Fibroblast of villous mesenchyme (primary cell): Measurements from ENCODE around the gene MRLN. TPM values are rescaled to one million over a fixed set of nuclear protein-coding genes. Genes with fewer than 3 reads are reported as not detected.
"Not testable (repeated sequence)": the region's sequence is repeated elsewhere in the genome, so short reads cannot be mapped to it uniquely, and the experiment has no call there.

ENCODE experiments used
- DNase-seq: peaks from one replicate; pipeline ENCODE4 v3.0.0-alpha.2; 2010; ENCODE audit warnings: low read depth
- H3K4me3 ChIP-seq: 2 replicates; pipeline ENCODE4 v1.5.1; 2011; ENCODE audit warnings: low read depth, mild to moderate bottlenecking, low read length
- CTCF ChIP-seq: IDR thresholded peaks from 2 replicates; pipeline ENCODE4 v1.5.1; 2012; ENCODE audit warnings: low read depth, mild to moderate bottlenecking, low read length; ENCODE audit not compliant: insufficient read depth
- total RNA-seq: library from RNA; depleted of rRNA; stranded (reverse); fragments of >200 nt; gene quantifications from 2 replicates; pipeline ENCODE4 v1.2.3, GENCODE V29; 2012

MRLN gene
- total RNA-seq: not detected in 2 replicates

- DNase-seq: no peak
- TF ChIP-seq CTCF: no peak
- no peak within 1 kb of the TSS for H3K4me3 ChIP-seq
Observed at GRCh38 chr10:59753267-59753666, at the start of gene MRLN. Gene MRLN, minus strand, starts transcription at chr10:59753455.

- no peak for TF ChIP-seq CTCF
- no peak for DNase-seq
- no peak overlapping the region for H3K4me3 ChIP-seq
Observed at GRCh38 chr10:59801171-59801570, 47.9 kb upstream of the MRLN start.

- no peak for DNase-seq
- no peak for TF ChIP-seq CTCF
- H3K4me3 ChIP-seq: no peak overlapping the region
Observed at GRCh38 chr10:59799421-59799820, 46.2 kb upstream of the MRLN start.

- H3K4me3 ChIP-seq: no peak overlapping the region
- DNase-seq: peak; percentile 4
- TF ChIP-seq CTCF: no peak
Observed at GRCh38 chr10:59793919-59794318, 40.7 kb upstream of the MRLN start.

GRCh38 chr10:59792812-59793211 is 39.6 kb upstream of the MRLN start:
- DNase-seq: no peak
- no peak for TF ChIP-seq CTCF
- H3K4me3 ChIP-seq: no peak overlapping the region

GRCh38 chr10:59791601-59792000 is 38.3 kb upstream of the MRLN start:
- no peak overlapping the region for H3K4me3 ChIP-seq
- no peak for TF ChIP-seq CTCF
- no peak for DNase-seq

GRCh38 chr10:59790080-59790479 is 36.8 kb upstream of the MRLN start:
- H3K4me3 ChIP-seq, DNase-seq: not testable (repeated sequence)

GRCh38 chr10:59788914-59789313 is 35.7 kb upstream of the MRLN start:
- peak; percentile 31 for DNase-seq
- H3K4me3 ChIP-seq: not testable (repeated sequence)

- DNase-seq, H3K4me3 ChIP-seq: not testable (repeated sequence)
Observed at GRCh38 chr10:59787032-59787431, 33.8 kb upstream of the MRLN start.

- H3K4me3 ChIP-seq, DNase-seq: not testable (repeated sequence)
Observed at GRCh38 chr10:59785476-59785875, 32.2 kb upstream of the MRLN start.
